ENCODE measurements around the gene PKLR. TPM values are rescaled to one million over a fixed set of nuclear protein-coding genes. Genes with fewer than 3 reads are reported as not detected.
"Not testable (repeated sequence)": the region's sequence is repeated elsewhere in the genome, so short reads cannot be mapped to it uniquely, and the experiment has no call there.

Gene PKLR
- total RNA-seq, 1 experiment from 2014 or later, result not detected

DNA sequence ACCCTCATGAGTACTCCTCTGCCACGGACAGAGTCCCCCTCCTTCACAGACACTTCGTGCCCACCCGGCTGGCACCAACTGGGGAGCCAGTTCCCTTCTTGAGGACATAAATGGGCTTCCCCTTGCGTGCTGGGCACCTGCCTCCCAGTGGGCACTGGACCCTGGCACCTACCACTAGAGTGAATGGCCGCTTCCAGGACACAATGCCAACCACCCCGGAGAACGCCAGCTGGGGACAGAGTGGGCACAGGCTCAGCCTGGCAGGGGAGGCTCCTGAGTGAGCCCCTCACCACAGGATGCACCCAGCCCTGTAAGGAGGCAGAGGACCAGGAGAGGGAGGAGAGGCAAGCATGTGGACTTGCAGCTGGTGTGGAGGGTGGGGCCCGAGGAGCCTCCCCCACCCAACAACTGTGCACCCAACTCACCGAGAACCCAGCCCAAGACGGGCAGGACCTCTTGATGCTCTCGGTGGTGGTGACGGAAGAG is 47.0 kb downstream of the PKLR start:
- peak overlapping the region; percentile 73 for H3K4me3 ChIP-seq (ENCODE audit: low read length)
- H3K9me2 ChIP-seq (replicated peaks; ENCODE audit: insufficient read depth, low read length), result no peaks in the 10 kb centered on the region
- peak overlapping the region; percentile 78 for H3K4me2 ChIP-seq (ENCODE audit: low read depth, low read length, poor library complexity, severe bottlenecking)
- peaks cover 45% of the 10 kb centered on the region for H3K4me1 ChIP-seq (ENCODE audit: low read length)
- H3K27ac ChIP-seq (ENCODE audit: low read length), result peak overlapping the region; percentile 64
- H3K9me3 ChIP-seq (ENCODE audit: low read length), result no peaks in the 10 kb centered on the region
- peaks cover 4% of the 10 kb centered on the region; the same call in 1 of the 2 replicates for H3K36me3 ChIP-seq (ENCODE audit: insufficient read depth, low read length)
- no peaks in the 10 kb centered on the region for H3K27me3 ChIP-seq (ENCODE audit: low read length)
- H3K79me2 ChIP-seq (ENCODE audit: low read length), result peaks cover 22% of the 10 kb centered on the region
- peak overlapping the region; percentile 91 for H3K9ac ChIP-seq (ENCODE audit: low read length)
- peak; percentile 61 for DNase-seq
- H2AFZ ChIP-seq (ENCODE audit: low read length), result no peak overlapping the region
- no peaks in the 10 kb centered on the region for H4K20me1 ChIP-seq (ENCODE audit: insufficient read depth, low read depth, low read length)

DNA sequence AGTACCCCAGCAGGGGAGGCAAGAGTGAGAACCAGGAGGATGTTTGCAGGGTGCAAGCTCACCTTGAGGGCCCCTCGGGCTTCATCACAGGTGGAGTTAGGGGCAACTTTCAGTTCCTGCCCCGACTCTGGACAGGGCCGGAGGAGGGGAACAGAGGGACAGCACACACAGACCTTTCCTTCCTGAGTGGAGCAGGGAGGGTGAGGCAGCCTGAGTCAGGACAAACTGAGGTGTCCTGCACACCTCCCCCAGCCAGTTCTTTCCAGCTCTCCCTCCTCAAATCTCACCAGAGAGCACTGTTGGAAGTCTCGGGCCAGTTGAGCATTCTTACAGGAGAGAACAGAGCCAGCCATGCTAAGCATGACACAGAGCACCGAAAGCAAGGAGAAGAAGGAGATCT is 47.4 kb downstream of the PKLR start:
- DNase-seq, result peak; percentile 51
- Histone ChIP-seq H4K20me1 (ENCODE audit: insufficient read depth, low read depth, low read length) (no peaks in the 10 kb centered on the region), H3K27me3 (ENCODE audit: low read length) (no peaks in the 10 kb centered on the region), H3K9me3 (ENCODE audit: low read length) (no peaks in the 10 kb centered on the region), H3K4me2 (ENCODE audit: low read depth, low read length, poor library complexity, severe bottlenecking) (peak overlapping the region; percentile 78), H3K27ac (ENCODE audit: low read length) (peak overlapping the region; percentile 64), H3K36me3 (ENCODE audit: insufficient read depth, low read length) (peaks cover 4% of the 10 kb centered on the region; the same call in 1 of the 2 replicates), H3K4me1 (ENCODE audit: low read length) (peaks cover 45% of the 10 kb centered on the region), H3K9ac (ENCODE audit: low read length) (peak overlapping the region; percentile 91), H3K9me2 (replicated peaks; ENCODE audit: insufficient read depth, low read length) (no peaks in the 10 kb centered on the region), H3K79me2 (ENCODE audit: low read length) (peaks cover 22% of the 10 kb centered on the region), H3K4me3 (ENCODE audit: low read length) (peak overlapping the region; percentile 73), H2AFZ (ENCODE audit: low read length) (no peak overlapping the region)

DNA sequence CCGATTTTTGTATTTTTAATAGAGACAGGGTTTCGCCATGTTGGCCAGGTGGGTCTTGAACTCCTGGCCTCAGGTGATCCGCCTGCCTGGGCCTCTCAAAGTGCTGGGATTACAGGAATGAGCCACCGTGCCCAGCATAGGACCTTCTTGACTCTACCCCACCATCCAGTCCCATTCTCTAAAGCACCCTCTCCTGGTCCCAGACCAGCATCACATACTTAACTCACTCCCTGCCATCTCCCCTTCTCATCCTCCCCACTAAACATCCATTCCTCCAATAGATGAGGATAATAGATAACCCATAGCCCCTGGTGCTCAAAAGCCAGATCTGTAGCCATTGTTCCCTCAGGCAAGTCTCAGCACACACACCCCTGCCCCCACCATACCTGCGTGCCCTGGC is 48.0 kb downstream of the PKLR start:
- Histone ChIP-seq H3K27me3 (ENCODE audit: low read length) (no peaks in the 10 kb centered on the region), H3K9me3 (ENCODE audit: low read length) (no peaks in the 10 kb centered on the region), H3K9me2 (replicated peaks; ENCODE audit: insufficient read depth, low read length) (no peaks in the 10 kb centered on the region), H3K4me1 (ENCODE audit: low read length) (peaks cover 45% of the 10 kb centered on the region), H2AFZ (ENCODE audit: low read length) (no peak overlapping the region), H3K27ac (ENCODE audit: low read length) (peak overlapping the region; percentile 64), H3K4me2 (ENCODE audit: low read depth, low read length, poor library complexity, severe bottlenecking) (peak overlapping the region; percentile 78), H3K79me2 (ENCODE audit: low read length) (peaks cover 22% of the 10 kb centered on the region), H3K4me3 (ENCODE audit: low read length) (peak overlapping the region; percentile 73), H3K9ac (ENCODE audit: low read length) (peak overlapping the region; percentile 91), H4K20me1 (ENCODE audit: insufficient read depth, low read depth, low read length) (no peaks in the 10 kb centered on the region), H3K36me3 (ENCODE audit: insufficient read depth, low read length) (peaks cover 4% of the 10 kb centered on the region; the same call in 1 of the 2 replicates)
- no peak for DNase-seq

DNA sequence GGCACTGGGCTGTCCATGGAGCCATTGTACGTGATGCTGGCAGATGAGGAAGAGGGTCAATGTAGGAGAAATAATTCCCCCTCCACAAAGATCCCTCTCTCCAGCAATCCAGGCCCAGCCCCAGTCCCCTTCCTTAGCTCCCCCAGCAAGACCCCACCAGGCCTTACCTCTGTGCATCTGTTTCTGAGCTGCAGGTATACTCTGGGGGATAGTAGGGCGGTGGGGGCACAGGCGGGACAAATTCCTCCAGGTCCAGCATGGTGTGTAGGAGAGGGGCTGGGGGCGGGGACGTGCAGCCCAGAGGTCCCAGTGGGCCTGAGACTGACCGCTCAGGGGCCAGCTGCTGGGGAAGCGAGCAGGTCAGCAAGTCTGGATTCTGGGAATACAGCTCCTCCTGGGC is 49.7 kb downstream of the PKLR start:
- Histone ChIP-seq H3K4me1 (ENCODE audit: low read length) (peaks cover 45% of the 10 kb centered on the region), H3K79me2 (ENCODE audit: low read length) (peaks cover 22% of the 10 kb centered on the region), H3K9ac (ENCODE audit: low read length) (peak overlapping the region; percentile 87), H3K4me3 (ENCODE audit: low read length) (peak overlapping the region; percentile 88; the same call in 1 of the 2 replicates), H3K27me3 (ENCODE audit: low read length) (no peaks in the 10 kb centered on the region), H3K36me3 (ENCODE audit: insufficient read depth, low read length) (no peaks in the 10 kb centered on the region), H3K9me2 (replicated peaks; ENCODE audit: insufficient read depth, low read length) (no peaks in the 10 kb centered on the region), H3K9me3 (ENCODE audit: low read length) (no peaks in the 10 kb centered on the region), H2AFZ (ENCODE audit: low read length) (no peak overlapping the region; the same call in 1 of the 2 replicates), H4K20me1 (ENCODE audit: insufficient read depth, low read depth, low read length) (no peaks in the 10 kb centered on the region), H3K4me2 (ENCODE audit: low read depth, low read length, poor library complexity, severe bottlenecking) (peak overlapping the region; percentile 99), H3K27ac (ENCODE audit: low read length) (peak overlapping the region; percentile 56; the same call in 1 of the 2 replicates)
- no peak for DNase-seq

DNA sequence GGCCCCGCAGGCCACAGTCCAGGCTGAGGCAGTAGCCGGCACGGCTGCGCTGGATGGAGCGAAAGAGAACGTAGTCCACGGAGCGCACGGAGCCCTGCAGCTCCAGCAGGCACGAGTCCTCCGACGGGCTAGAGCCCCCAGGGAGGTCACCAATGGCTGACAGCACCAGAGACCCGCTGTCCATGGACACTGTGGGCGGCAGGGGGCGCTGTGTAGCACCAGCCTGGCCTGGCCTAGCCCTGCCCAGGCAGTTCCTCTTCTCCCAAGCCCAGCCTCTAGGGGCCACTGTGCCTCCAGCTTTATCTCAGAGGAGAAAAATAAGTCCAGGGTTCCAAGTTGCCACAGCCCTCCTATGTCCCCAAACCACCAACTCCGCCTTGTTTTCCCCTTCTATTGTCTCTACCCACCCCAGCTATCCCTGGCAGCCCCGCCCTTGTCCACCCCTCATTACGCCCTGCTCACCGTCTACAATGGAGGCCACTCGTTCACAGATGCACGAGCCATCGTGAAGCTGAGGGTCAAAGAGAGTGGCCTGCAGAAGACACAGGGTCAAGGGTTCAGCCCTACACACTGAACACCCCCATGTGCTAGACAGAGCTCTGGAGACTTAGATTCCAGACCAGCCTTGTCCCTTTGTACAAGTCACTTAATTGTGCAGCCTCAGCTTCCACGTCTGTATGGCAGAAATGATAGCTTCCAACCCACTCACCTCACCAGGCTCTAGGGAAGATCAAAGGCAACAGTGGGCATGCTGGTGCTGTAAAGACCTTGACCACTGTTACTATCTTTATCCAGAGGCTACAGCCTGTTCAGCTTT is 50.4 kb downstream of the PKLR start:
- peak; percentile 98 for DNase-seq
- Histone ChIP-seq H3K36me3 (ENCODE audit: insufficient read depth, low read length) (no peaks in the 10 kb centered on the region), H3K9ac (ENCODE audit: low read length) (peak overlapping the region; percentile 87), H3K9me3 (ENCODE audit: low read length) (no peaks in the 10 kb centered on the region), H3K4me3 (ENCODE audit: low read length) (peak overlapping the region; percentile 88), H3K27ac (ENCODE audit: low read length) (peak overlapping the region; percentile 71), H3K4me2 (ENCODE audit: low read depth, low read length, poor library complexity, severe bottlenecking) (peak overlapping the region; percentile 99), H3K27me3 (ENCODE audit: low read length) (no peaks in the 10 kb centered on the region), H3K79me2 (ENCODE audit: low read length) (peaks cover 22% of the 10 kb centered on the region), H4K20me1 (ENCODE audit: insufficient read depth, low read depth, low read length) (no peaks in the 10 kb centered on the region), H3K4me1 (ENCODE audit: low read length) (peaks cover 45% of the 10 kb centered on the region), H3K9me2 (replicated peaks; ENCODE audit: insufficient read depth, low read length) (no peaks in the 10 kb centered on the region), H2AFZ (ENCODE audit: low read length) (peak overlapping the region; percentile 95; the same call in 1 of the 2 replicates)

DNA sequence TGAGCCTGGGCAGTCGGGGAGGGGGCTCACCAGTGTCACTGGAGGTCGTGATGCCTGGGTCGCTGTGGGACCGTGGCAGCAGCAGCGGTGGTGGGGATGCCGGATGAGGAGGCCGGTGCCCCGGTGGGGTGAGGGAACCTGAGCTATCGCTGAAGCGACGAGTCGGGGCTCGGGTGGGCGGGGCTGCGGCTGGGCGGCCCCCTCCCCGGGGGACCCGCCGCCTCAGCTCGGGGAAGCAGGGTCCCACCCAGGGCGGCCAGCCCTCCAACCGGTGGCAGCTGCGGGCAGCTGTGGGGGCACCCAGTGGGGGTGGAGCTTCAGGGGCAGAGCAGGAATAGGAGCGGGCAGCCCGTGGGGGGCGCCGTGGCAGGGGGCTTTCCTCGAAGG is 51.0 kb downstream of the PKLR start:
- DNase-seq, result peak; percentile 55
- H3K4me1 ChIP-seq (ENCODE audit: low read length), result peaks cover 42% of the 10 kb centered on the region
- peak overlapping the region; percentile 71 for H3K27ac ChIP-seq (ENCODE audit: low read length)
- peak overlapping the region; percentile 87 for H3K9ac ChIP-seq (ENCODE audit: low read length)
- H3K4me3 ChIP-seq (ENCODE audit: low read length), result peak overlapping the region; percentile 88
- peak overlapping the region; percentile 99 for H3K4me2 ChIP-seq (ENCODE audit: low read depth, low read length, poor library complexity, severe bottlenecking)
- no peaks in the 10 kb centered on the region for H3K9me3 ChIP-seq (ENCODE audit: low read length)
- H4K20me1 ChIP-seq (ENCODE audit: insufficient read depth, low read depth, low read length), result no peaks in the 10 kb centered on the region
- peak overlapping the region; percentile 95; the same call in 1 of the 2 replicates for H2AFZ ChIP-seq (ENCODE audit: low read length)
- H3K27me3 ChIP-seq (ENCODE audit: low read length), result no peaks in the 10 kb centered on the region
- no peaks in the 10 kb centered on the region for H3K36me3 ChIP-seq (ENCODE audit: insufficient read depth, low read length)
- no peaks in the 10 kb centered on the region for H3K9me2 ChIP-seq (replicated peaks; ENCODE audit: insufficient read depth, low read length)
- H3K79me2 ChIP-seq (ENCODE audit: low read length), result peaks cover 22% of the 10 kb centered on the region

DNA sequence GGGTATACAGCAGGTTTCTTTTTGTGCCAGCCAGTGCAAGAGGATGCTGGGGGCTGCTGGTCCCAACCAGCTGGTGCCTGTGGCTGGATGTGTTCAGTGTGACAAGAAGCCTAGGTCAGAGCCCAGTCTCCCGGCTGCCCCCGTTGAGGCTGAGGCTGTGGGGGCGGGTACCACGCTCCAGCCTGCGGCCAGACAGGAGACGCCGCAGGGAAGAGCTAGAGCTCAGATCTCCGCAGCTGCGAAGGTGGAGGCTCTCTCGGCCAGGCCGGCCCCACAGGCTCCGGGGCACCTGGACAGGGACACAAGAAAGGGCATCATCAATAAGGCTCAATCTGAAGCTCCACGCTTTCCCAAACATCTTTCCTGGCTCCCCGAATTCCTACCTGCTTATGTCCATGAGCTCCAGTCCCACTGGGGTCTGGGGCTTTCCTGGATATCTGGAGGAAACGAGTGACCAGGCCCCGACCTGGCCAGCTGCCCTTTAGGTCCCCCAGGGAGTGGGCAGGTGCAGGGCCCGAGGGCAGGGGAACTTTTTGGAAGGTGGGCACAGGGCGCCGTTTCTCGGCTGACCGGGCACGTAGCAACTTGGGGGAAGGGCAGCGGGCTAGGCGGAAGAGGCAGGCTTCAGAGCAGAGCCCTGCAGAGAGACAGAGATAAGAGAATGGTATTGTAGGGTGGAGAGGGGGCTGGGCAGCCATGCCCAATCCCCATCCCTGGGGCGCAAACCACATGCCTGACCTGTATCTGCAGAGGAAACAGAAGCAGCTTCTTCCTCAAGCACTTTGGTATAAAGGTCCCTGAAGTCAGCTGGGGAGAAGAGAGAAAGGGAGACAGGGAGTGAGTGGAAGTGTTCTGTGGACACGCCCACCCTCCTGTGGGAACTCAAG is 53.3 kb downstream of the PKLR start:
- Histone ChIP-seq H3K4me3 (ENCODE audit: low read length) (no peak overlapping the region), H3K79me2 (ENCODE audit: low read length) (peaks cover 15% of the 10 kb centered on the region), H3K4me2 (ENCODE audit: low read depth, low read length, poor library complexity, severe bottlenecking) (no peak overlapping the region), H3K27me3 (ENCODE audit: low read length) (no peaks in the 10 kb centered on the region), H3K9ac (ENCODE audit: low read length) (no peak overlapping the region), H3K9me2 (replicated peaks; ENCODE audit: insufficient read depth, low read length) (no peaks in the 10 kb centered on the region), H3K36me3 (ENCODE audit: insufficient read depth, low read length) (no peaks in the 10 kb centered on the region), H4K20me1 (ENCODE audit: insufficient read depth, low read depth, low read length) (no peaks in the 10 kb centered on the region), H2AFZ (ENCODE audit: low read length) (no peak overlapping the region), H3K27ac (ENCODE audit: low read length) (no peak overlapping the region), H3K4me1 (ENCODE audit: low read length) (peaks cover 42% of the 10 kb centered on the region), H3K9me3 (ENCODE audit: low read length) (no peaks in the 10 kb centered on the region)
- no peak for DNase-seq

DNA sequence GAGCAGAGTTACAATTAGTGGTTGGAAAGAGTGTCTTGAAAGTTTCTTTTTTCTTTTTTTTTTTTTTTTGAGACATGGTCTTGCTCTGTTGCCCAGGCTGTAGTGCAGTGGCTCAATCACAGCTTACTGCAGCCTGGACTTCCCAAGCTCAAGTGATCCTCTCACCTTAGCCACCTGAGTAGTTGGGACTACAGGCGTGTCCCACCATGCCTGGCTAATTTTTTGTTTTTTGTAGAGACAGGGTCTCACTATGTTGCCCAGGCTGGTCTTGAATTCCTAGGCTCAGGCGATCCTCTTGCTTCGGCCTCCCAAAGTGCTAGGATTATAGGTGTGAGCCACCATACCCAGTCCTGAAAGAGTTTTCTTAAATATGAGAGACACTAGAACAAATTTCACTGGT is 54.4 kb downstream of the PKLR start:
- not testable (repeated sequence) for H3K4me3 ChIP-seq (ENCODE audit: low read length); H3K9me2 ChIP-seq (replicated peaks; ENCODE audit: insufficient read depth, low read length); H2AFZ ChIP-seq (ENCODE audit: low read length); H4K20me1 ChIP-seq (ENCODE audit: insufficient read depth, low read depth, low read length); H3K4me2 ChIP-seq (ENCODE audit: low read depth, low read length, poor library complexity, severe bottlenecking); DNase-seq; H3K36me3 ChIP-seq (ENCODE audit: insufficient read depth, low read length); H3K9me3 ChIP-seq (ENCODE audit: low read length); H3K27me3 ChIP-seq (ENCODE audit: low read length); H3K27ac ChIP-seq (ENCODE audit: low read length); H3K9ac ChIP-seq (ENCODE audit: low read length)
- Histone ChIP-seq H3K79me2 (ENCODE audit: low read length) (peaks cover 19% of the 10 kb centered on the region), H3K4me1 (ENCODE audit: low read length) (peaks cover 50% of the 10 kb centered on the region)
